A549 (cell line): ENCODE results near the gene UBR2. TPM values are rescaled to one million over a fixed set of nuclear protein-coding genes. Genes with fewer than 3 reads are reported as not detected.

ENCODE experiments used
- ATAC-seq, 2 experiments: fragments of 200-7000 bp in 1 of 2; fragments of >200 bp in 1 of 2; cut with Nextera tagmentation in 1 of 2; cut with Tn5 transposase in 1 of 2; 3 replicates each; pipeline versions ENCODE4 v1.8.0 to v1.9.1; 2018 to 2020; ENCODE audit warnings: mild to moderate bottlenecking in 1 of 2, moderate library complexity in 1 of 2
- CTCF ChIA-PET: fragments of 300-600 bp; sonication (Branson Sonifier 250); formaldehyde crosslinking; extraction: SDS; loops from one replicate; lab custom pipeline; 2021; ENCODE audit warnings: antibody characterized with exemption, inconsistent platforms; lab: Yijun Ruan, JAX
- POLR2A ChIA-PET: fragments of 350-600 bp; formaldehyde crosslinking; extraction: SDS; loops from one replicate; lab custom pipeline; 2021; ENCODE audit warnings: antibody characterized with exemption, inconsistent platforms; lab: Yijun Ruan, JAX
- DNase-seq, 2 experiments: peaks; one replicate each; pipeline versions ENCODE4 v3.0.0 to v3.0.0-alpha.2; 2011 to 2016; ENCODE audit warnings: low read depth in 1 of 2, low spot score in 1 of 2
- FAIRE-seq: peaks from 2 replicates; lab custom pipeline; 2011; peaks lifted over from hg19 to GRCh38; lab: Jason Lieb, UNC
- H3K27ac ChIP-seq, 2 experiments: fragments of >200 bp; sonication (Bioruptor Twin); formaldehyde crosslinking; 3 replicates each; pipeline ENCODE4 v1.5.1; 2016 to 2017
- H3K4me1 ChIP-seq: fragments of >200 bp; sonication (Bioruptor Twin); formaldehyde crosslinking; 3 replicates; pipeline ENCODE4 v1.6.1; 2016
- H3K4me2 ChIP-seq: fragments of >200 bp; sonication (Bioruptor Twin); formaldehyde crosslinking; 3 replicates; pipeline ENCODE4 v1.6.1; 2016
- H3K4me3 ChIP-seq: fragments of >200 bp; sonication (Bioruptor Twin); formaldehyde crosslinking; 3 replicates; pipeline ENCODE4 v1.5.1; 2016
- H3K9me3 ChIP-seq: fragments of >200 bp; sonication (Bioruptor Twin); formaldehyde crosslinking; 3 replicates; pipeline ENCODE4 v1.6.1; 2016
- BHLHE40 ChIP-seq: IDR thresholded peaks from 2 replicates; pipeline ENCODE4 v1.6.1; 2012; ENCODE audit warnings: low read depth, low read length, inconsistent platforms
- CBX8 ChIP-seq: fragments of 200-600 bp; sonication (generic); IDR thresholded peaks from 2 replicates; pipeline ENCODE4 v1.6.1; 2016
- CHD2 ChIP-seq: fragments of 150-350 bp; IDR thresholded peaks from 2 replicates; pipeline ENCODE4 v1.6.1; 2014; ENCODE audit warnings: low read length; ENCODE audit not compliant: partially characterized antibody
- EHMT2 ChIP-seq: fragments of 200-600 bp; sonication (generic); IDR thresholded peaks from 2 replicates; pipeline ENCODE4 v1.6.1; 2016; ENCODE audit warnings: antibody characterized with exemption, low read depth, mild to moderate bottlenecking, moderate library complexity
- ESRRA ChIP-seq: fragments of 150-350 bp; IDR thresholded peaks from 2 replicates; pipeline ENCODE4 v1.6.1; 2014; ENCODE audit warnings: mild to moderate bottlenecking, low read length, borderline replicate concordance
- FOSL2 ChIP-seq, 2 experiments: fragments of 450-650 bp in 1 of 2; fragments of >200 bp in 1 of 2; sonication (Bioruptor Twin) in 1 of 2; formaldehyde crosslinking; IDR thresholded peaks; 2 replicates each; pipeline versions ENCODE4 v1.5.0 to v1.6.1; 2016 to 2020; ENCODE audit warnings: mild to moderate bottlenecking in 1 of 2, moderate library complexity in 1 of 2
- GATA3 ChIP-seq: IDR thresholded peaks from 2 replicates; pipeline ENCODE4 v1.6.1; 2012; ENCODE audit warnings: borderline replicate concordance
- HES2 ChIP-seq: fragments of >200 bp; sonication (Bioruptor Twin); formaldehyde crosslinking; IDR thresholded peaks from 2 replicates; pipeline ENCODE4 v1.6.1; 2016
- HMGXB4 ChIP-seq: fragments of 250-450 bp; sonication (Bioruptor Pico); IDR thresholded peaks from 2 replicates; pipeline ENCODE4 v1.5.0; 2021; ENCODE audit warnings: mild to moderate bottlenecking, moderate library complexity, borderline replicate concordance
- HOXB5 ChIP-seq: fragments of 250-450 bp; sonication (Bioruptor Pico); IDR thresholded peaks from 2 replicates; pipeline ENCODE4 v1.5.0; 2020; ENCODE audit warnings: mild to moderate bottlenecking, moderate library complexity
- JUNB ChIP-seq: fragments of >200 bp; sonication (Bioruptor Twin); formaldehyde crosslinking; IDR thresholded peaks from 2 replicates; pipeline ENCODE4 v1.6.1; 2016
- KDM5A ChIP-seq: fragments of 200-600 bp; sonication (generic); IDR thresholded peaks from 2 replicates; pipeline ENCODE4 v1.6.1; 2016; ENCODE audit warnings: antibody characterized with exemption, mild to moderate bottlenecking
- MAFK ChIP-seq: fragments of 450-650 bp; IDR thresholded peaks from 2 replicates; pipeline ENCODE4 v1.6.1; 2014; ENCODE audit not compliant: partially characterized antibody
- NFE2L2 ChIP-seq: fragments of 150-350 bp; conservative IDR thresholded peaks from 2 replicates; pipeline ENCODE4 v1.6.1; 2014; ENCODE audit warnings: low read length
- NPAS2 ChIP-seq: fragments of 250-450 bp; sonication (Bioruptor Pico); IDR thresholded peaks from 2 replicates; pipeline ENCODE4 v1.8.0; 2022; ENCODE audit warnings: mild to moderate bottlenecking, moderate library complexity, borderline replicate concordance
- NR3C1 ChIP-seq: fragments of >200 bp; sonication (Bioruptor Twin); formaldehyde crosslinking; IDR thresholded peaks from 3 replicates; pipeline ENCODE4 v1.6.1; 2017
- PBX3 ChIP-seq: IDR thresholded peaks from 2 replicates; pipeline ENCODE4 v1.6.1; 2012
- RAD21 ChIP-seq, 2 experiments: fragments of >200 bp in 1 of 2; sonication (Bioruptor Twin) in 1 of 2; formaldehyde crosslinking in 1 of 2; IDR thresholded peaks in 1 of 2; conservative IDR thresholded peaks in 1 of 2; 2 replicates in 1 of 2; 3 replicates in 1 of 2; pipeline ENCODE4 v1.6.1; 2012 to 2018; ENCODE audit warnings: inconsistent platforms in 1 of 2
- RARB ChIP-seq: fragments of 250-450 bp; sonication (Bioruptor Pico); IDR thresholded peaks from 2 replicates; pipeline ENCODE4 v1.8.0; 2021; ENCODE audit warnings: mild to moderate bottlenecking, moderate library complexity
- RCOR1 ChIP-seq: fragments of 150-350 bp; IDR thresholded peaks from 2 replicates; pipeline ENCODE4 v1.6.1; 2014; ENCODE audit warnings: antibody characterized with exemption, low read length, low read depth
- RNF2 ChIP-seq: fragments of 200-600 bp; sonication (generic); IDR thresholded peaks from 2 replicates; pipeline ENCODE4 v1.6.1; 2016; ENCODE audit warnings: low read depth, mild to moderate bottlenecking, antibody characterized with exemption, moderate library complexity, borderline replicate concordance
- TP53 ChIP-seq: fragments of 250-450 bp; sonication (Bioruptor Pico); IDR thresholded peaks from 2 replicates; pipeline ENCODE4 v1.5.0; 2021; ENCODE audit warnings: mild to moderate bottlenecking, moderate library complexity
- USF2 ChIP-seq: fragments of 450-650 bp; IDR thresholded peaks from 2 replicates; pipeline ENCODE4 v1.6.1; 2014; ENCODE audit warnings: antibody characterized with exemption
- ZC3H11A ChIP-seq: fragments of 450-650 bp; IDR thresholded peaks from 2 replicates; pipeline ENCODE4 v1.6.1; 2014; ENCODE audit warnings: antibody characterized with exemption, mild to moderate bottlenecking
- ZFP36 ChIP-seq: fragments of 450-650 bp; IDR thresholded peaks from 2 replicates; pipeline ENCODE4 v1.6.1; 2014; ENCODE audit warnings: borderline replicate concordance; ENCODE audit not compliant: partially characterized antibody
- WGBS: methylation state at CpG from one replicate; pipeline ENCODE4 v1.1.6; 2017; ENCODE audit errors: missing lambda C conversion rate; 5-methylcytosine and 5-hydroxymethylcytosine counted together
- polyA plus RNA-seq, 4 experiments: library from polyadenylated mRNA; depleted of rRNA in 3 of 4; stranded (reverse); fragments of >200 nt; fragmentation: RNase III in 1 of 4; extraction: RNeasy Plus Mini Kit Qiagen cat#74134 plus additional on column Dnase treatment in 1 of 4; gene quantifications; 2 replicates in 3 of 4; 3 replicates in 1 of 4; pipeline ENCODE4 v1.2.3, GENCODE V29; 2011 to 2017
- TF ChIP-seq, protein P1 (sequence below): fragments of >200 bp; sonication (Bioruptor Twin); formaldehyde crosslinking; IDR thresholded peaks from 3 replicates; pipeline ENCODE4 v1.5.1; 2016

Gene UBR2
- polyA plus RNA-seq, 2 of the 4 experiments (the other 2 are of a cell fraction), result 5.5 to 15.2 TPM

DNA sequence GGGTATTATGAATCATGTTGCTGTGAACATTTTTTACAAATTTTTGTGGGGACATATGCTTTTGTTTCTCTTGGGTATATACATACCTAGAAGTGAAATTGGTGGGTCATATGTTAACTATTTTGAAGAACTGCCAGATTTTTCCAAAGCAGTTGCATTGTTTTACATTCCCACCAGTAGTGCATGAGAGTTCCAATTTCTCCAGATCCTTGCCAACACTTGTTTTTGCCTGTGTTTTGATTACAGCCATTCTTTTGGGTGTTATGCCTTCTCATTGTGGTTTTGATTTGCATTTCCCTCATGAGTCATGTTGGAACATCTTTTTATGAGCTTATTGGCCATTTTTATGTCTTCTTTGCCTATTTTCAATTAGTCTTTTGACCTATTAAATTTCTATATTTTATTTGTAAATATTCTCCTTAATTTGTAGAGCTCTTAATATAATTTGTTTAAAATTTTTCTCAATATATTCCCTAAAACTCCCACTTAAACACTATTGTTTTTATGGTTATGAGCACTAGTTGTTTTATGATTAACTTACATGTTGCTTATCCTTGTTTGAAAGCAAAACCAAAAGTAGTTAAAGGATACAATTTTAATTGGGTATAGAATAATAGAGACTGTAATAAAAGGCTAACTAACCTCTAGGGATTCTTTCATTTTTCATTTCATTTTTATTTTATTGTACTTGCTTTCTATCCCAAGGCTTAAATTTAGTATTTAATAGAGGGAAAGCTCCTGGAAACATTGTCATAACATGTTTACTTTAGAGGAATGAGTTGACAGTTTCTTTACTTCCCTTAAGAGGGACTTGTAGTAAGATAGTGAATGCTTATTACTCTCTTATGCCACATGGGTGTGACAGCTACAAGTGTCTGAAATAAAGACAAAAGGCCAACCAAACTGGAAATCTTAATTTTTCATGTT lies 5.5 kb downstream of the UBR2 start:
- H3K9me3 ChIP-seq, result no peaks in the 10 kb centered on the region
- peak overlapping the region; percentile 50; the same call in 2 of the 3 replicates for H3K4me2 ChIP-seq
- FAIRE-seq (no peak), ATAC-seq (no peak), DNase-seq (peak in 1 of 2 experiments; percentile 39)
- TF ChIP-seq MAFK (peak; percentile 12), ESRRA (no peak), FOSL2 (IDR thresholded peaks at IDR 0.05) (no peak), FOSL2 (CRISPR knock-in tag; IDR thresholded peaks at IDR 0.05) (peak; percentile 43), ZFP36 (peak; percentile 72)
- ChIA-PET POLR2A (interaction anchor here (0.5 kb wide), 1 partner anchor 64 kb away, joined by 3 read pairs; no protein-coding TSS in a partner anchor), CTCF (no interaction called here)
- H3K4me3 ChIP-seq, result no peak overlapping the region
- peaks cover 21% of the 10 kb centered on the region for H3K4me1 ChIP-seq
- no peak overlapping the region for H3K27ac ChIP-seq

GRCh38 chr6:42571611-42572342 lies 7.9 kb downstream of the UBR2 start:
- POLR2A ChIA-PET, result no interaction called here
- H3K9me3 ChIP-seq, result no peaks in the 10 kb centered on the region
- no peak overlapping the region for H3K27ac ChIP-seq
- FAIRE-seq (no peak), ATAC-seq (no peak), DNase-seq (no peak)
- H3K4me2 ChIP-seq, result peak overlapping the region; percentile 23; the same call in 2 of the 3 replicates
- H3K4me3 ChIP-seq, result no peak overlapping the region
- TF ChIP-seq NFE2L2, result no peak
- TF ChIP-seq ZC3H11A, result no peak
- TF ChIP-seq BHLHE40, result no peak
- no peak for TF ChIP-seq RNF2
- TF ChIP-seq, protein P1, sequence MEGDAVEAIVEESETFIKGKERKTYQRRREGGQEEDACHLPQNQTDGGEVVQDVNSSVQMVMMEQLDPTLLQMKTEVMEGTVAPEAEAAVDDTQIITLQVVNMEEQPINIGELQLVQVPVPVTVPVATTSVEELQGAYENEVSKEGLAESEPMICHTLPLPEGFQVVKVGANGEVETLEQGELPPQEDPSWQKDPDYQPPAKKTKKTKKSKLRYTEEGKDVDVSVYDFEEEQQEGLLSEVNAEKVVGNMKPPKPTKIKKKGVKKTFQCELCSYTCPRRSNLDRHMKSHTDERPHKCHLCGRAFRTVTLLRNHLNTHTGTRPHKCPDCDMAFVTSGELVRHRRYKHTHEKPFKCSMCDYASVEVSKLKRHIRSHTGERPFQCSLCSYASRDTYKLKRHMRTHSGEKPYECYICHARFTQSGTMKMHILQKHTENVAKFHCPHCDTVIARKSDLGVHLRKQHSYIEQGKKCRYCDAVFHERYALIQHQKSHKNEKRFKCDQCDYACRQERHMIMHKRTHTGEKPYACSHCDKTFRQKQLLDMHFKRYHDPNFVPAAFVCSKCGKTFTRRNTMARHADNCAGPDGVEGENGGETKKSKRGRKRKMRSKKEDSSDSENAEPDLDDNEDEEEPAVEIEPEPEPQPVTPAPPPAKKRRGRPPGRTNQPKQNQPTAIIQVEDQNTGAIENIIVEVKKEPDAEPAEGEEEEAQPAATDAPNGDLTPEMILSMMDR, result no peak
- CTCF ChIA-PET, result interaction anchor here (1.2 to 1.9 kb wide), 3 partner anchors 8 to 24 kb away, joined by 3 to 4 read pairs (median 4); partner anchors contain the start of gene UBR2
- peaks cover 15% of the 10 kb centered on the region for H3K4me1 ChIP-seq
- 90% methylated on average over 7 of the region's 7 CpGs for WGBS

DNA sequence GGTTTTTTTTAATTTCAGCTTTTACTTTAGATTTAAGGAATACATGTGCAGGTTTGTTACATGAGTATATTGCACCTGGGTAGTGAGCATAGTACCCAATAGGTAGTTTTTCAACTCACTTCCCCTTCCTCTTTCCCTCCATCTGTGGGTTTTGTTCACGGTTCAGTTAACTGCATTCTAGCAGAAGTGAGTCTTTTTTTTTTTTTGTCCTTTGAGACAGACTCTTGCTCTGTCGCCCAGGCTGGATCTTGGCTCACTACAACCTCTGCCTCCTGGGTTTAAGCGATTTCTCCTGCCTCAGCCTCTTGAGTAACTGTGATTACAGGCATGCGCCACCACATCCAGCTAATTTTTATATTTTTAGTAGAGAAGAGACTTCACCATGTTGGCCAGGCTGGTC lies 8.7 kb downstream of the UBR2 start:
- H3K4me1 ChIP-seq, result peaks cover 15% of the 10 kb centered on the region
- CTCF ChIA-PET, result interaction anchor here (1.2 to 1.9 kb wide), 3 partner anchors 8 to 25 kb away, joined by 3 to 4 read pairs (median 4); partner anchors contain the start of gene UBR2
- 98% methylated on average over 4 of the region's 4 CpGs for WGBS

More for the DNA sequence above, 8.7 kb downstream of the UBR2 start:
- no peaks in the 10 kb centered on the region for H3K9me3 ChIP-seq
- no peak for ATAC-seq
- no peak overlapping the region for H3K4me3 ChIP-seq
- no peak overlapping the region; the same call in 2 of the 3 replicates for H3K4me2 ChIP-seq
- no peak for FAIRE-seq
- POLR2A ChIA-PET, result no interaction called here
- DNase-seq, result no peak
- H3K27ac ChIP-seq, result no peak overlapping the region
- TF ChIP-seq PBX3 (no peak), JUNB (no peak), CBX8 (no peak), NPAS2 (CRISPR knock-in tag) (no peak), HES2 (no peak), BHLHE40 (no peak), EHMT2 (no peak), NR3C1 (no peak), RAD21 (conservative IDR thresholded peaks at IDR 0.05 in 1 of 2, IDR thresholded peaks at IDR 0.05 in 1 of 2) (no peak), TP53 (no peak), RCOR1 (no peak), KDM5A (no peak), GATA3 (no peak), RARB (no peak), HMGXB4 (CRISPR knock-in tag) (no peak), HOXB5 (no peak), CHD2 (no peak), USF2 (no peak)
